NB4 (cell line): Measurements from ENCODE around the gene HOXC13.

Experiments used
- CTCF ChIP-seq: IDR thresholded peaks from one replicate; pipeline ENCODE4 v1.5.1; 2012; ENCODE audit warnings: low read depth, low read length
- POLR2A ChIP-seq: IDR thresholded peaks from 2 replicates; pipeline ENCODE4 v1.6.1; 2011; ENCODE audit warnings: mild to moderate bottlenecking; ENCODE audit not compliant: insufficient read length; ENCODE audit errors: extremely low read depth

GRCh38 chr12:53956914-53957536, 18.4 kb downstream of the HOXC13 start:
- TF ChIP-seq CTCF (no peak), POLR2A (no peak)
